Measurements from ENCODE around the gene SLC16A9.

- no peak for TF ChIP-seq ZNF274 (IDR thresholded peaks at IDR 0.05; ENCODE audit: low read depth, low read length)
- no peak for TF ChIP-seq CTCF (IDR thresholded peaks at IDR 0.05 in 2 of 3, conservative IDR thresholded peaks at IDR 0.05 in 1 of 3; ENCODE audit: borderline replicate concordance in 1 of 3, insufficient read depth in 1 of 3, low read depth in 2 of 3, low read length in 2 of 3)
- TF ChIP-seq POLR2AphosphoS5 (IDR thresholded peaks at IDR 0.05; ENCODE audit: low read depth, low read length), result no peak
- no peak for TF ChIP-seq TCF7L2 (IDR thresholded peaks at IDR 0.05; ENCODE audit: borderline replicate concordance, extremely low read depth, insufficient read depth, insufficient read length)
- no peak for TF ChIP-seq ZBTB33 (IDR thresholded peaks at IDR 0.05; ENCODE audit: extremely low read depth, insufficient replicate concordance, low read length)
- no peak for TF ChIP-seq CEBPB (IDR thresholded peaks at IDR 0.05; ENCODE audit: low read depth)
- TF ChIP-seq ATF3 (IDR thresholded peaks at IDR 0.05), result no peak
- TF ChIP-seq POLR2A (IDR thresholded peaks at IDR 0.05; ENCODE audit: borderline replicate concordance, extremely low read depth, insufficient read depth, insufficient read length), result no peak
- no peak for TF ChIP-seq EZH2 (IDR thresholded peaks at IDR 0.05)
- TF ChIP-seq RAD21 (IDR thresholded peaks at IDR 0.05; ENCODE audit: low read depth), result no peak
- TF ChIP-seq SIN3A (IDR thresholded peaks at IDR 0.05; ENCODE audit: low read depth), result no peak
- no peak for TF ChIP-seq YY1 (IDR thresholded peaks at IDR 0.05; ENCODE audit: extremely low read depth, insufficient replicate concordance, low read depth, low read length)
These were observed 98.6 kb downstream of the SLC16A9 start for GRCh38 chr10:59611048-59611447.
